HG02943 (cell line): ENCODE measurements around the gene GARS1.
"Not testable (repeated sequence)": the region's sequence is repeated elsewhere in the genome, so short reads cannot be mapped to it uniquely, and the experiment has no call there.

Experiments used
- ATAC-seq: cut with Tn5 transposase; IDR thresholded peaks from one replicate; pipeline ENCODE4 v1.9.1; 2021; ENCODE audit warnings: mild to moderate bottlenecking, low read depth, moderate library complexity; ENCODE audit not compliant: unreplicated experiment

The GARS1 gene

GRCh38 chr7:30618080-30618676 lies 23.5 kb downstream of the GARS1 start:
- no peak for ATAC-seq

- ATAC-seq = no peak
Observed at GRCh38 chr7:30618961-30619360, 24.3 kb downstream of the GARS1 start.

- no peak for ATAC-seq
Observed at GRCh38 chr7:30625283-30625682, 30.6 kb downstream of the GARS1 start.

GRCh38 chr7:30627026-30627425 lies 32.3 kb downstream of the GARS1 start:
- no peak for ATAC-seq

GRCh38 chr7:30630986-30631385 lies 36.3 kb downstream of the GARS1 start:
- ATAC-seq = no peak

- ATAC-seq = no peak
Observed at GRCh38 chr7:30633223-30633622, 38.5 kb downstream of the GARS1 start.

- no peak for ATAC-seq
Observed at GRCh38 chr7:30634193-30634626, 39.5 kb downstream of the GARS1 start.

GRCh38 chr7:30634634-30635201 lies 40.0 kb downstream of the GARS1 start:
- ATAC-seq = no peak

GRCh38 chr7:30635798-30636197 lies 41.1 kb downstream of the GARS1 start:
- ATAC-seq = no peak

- not testable (repeated sequence) for ATAC-seq
Observed at GRCh38 chr7:30642322-30642721, 47.6 kb downstream of the GARS1 start.

- ATAC-seq = no peak
Observed at GRCh38 chr7:30642789-30643188, 48.1 kb downstream of the GARS1 start.

GRCh38 chr7:30644286-30644955 lies 49.7 kb downstream of the GARS1 start:
- no peak for ATAC-seq

- no peak for ATAC-seq
Observed at GRCh38 chr7:30645661-30646060, 51.0 kb downstream of the GARS1 start.

GRCh38 chr7:30646154-30646553 lies 51.5 kb downstream of the GARS1 start:
- no peak for ATAC-seq

GRCh38 chr7:30647589-30648364 lies 53.1 kb downstream of the GARS1 start:
- ATAC-seq = no peak

GRCh38 chr7:30648744-30649540 lies 54.3 kb downstream of the GARS1 start:
- no peak for ATAC-seq

GRCh38 chr7:30649717-30650420 lies 55.2 kb downstream of the GARS1 start:
- ATAC-seq = no peak

GRCh38 chr7:30650421-30650808 lies 55.7 kb downstream of the GARS1 start:
- ATAC-seq = no peak

GRCh38 chr7:30652132-30652531 lies 57.5 kb downstream of the GARS1 start:
- ATAC-seq = no peak
